ENCODE measurements around the gene IGF1R. TPM values are rescaled to one million over a fixed set of nuclear protein-coding genes. Genes with fewer than 3 reads are reported as not detected.
A peak's percentile ranks its signal among the peaks of the same experiment; 100 is the strongest.

Gene IGF1R
- total RNA-seq, 2 donors from 2014 or later = 10.3 to 12.6 TPM

DNA sequence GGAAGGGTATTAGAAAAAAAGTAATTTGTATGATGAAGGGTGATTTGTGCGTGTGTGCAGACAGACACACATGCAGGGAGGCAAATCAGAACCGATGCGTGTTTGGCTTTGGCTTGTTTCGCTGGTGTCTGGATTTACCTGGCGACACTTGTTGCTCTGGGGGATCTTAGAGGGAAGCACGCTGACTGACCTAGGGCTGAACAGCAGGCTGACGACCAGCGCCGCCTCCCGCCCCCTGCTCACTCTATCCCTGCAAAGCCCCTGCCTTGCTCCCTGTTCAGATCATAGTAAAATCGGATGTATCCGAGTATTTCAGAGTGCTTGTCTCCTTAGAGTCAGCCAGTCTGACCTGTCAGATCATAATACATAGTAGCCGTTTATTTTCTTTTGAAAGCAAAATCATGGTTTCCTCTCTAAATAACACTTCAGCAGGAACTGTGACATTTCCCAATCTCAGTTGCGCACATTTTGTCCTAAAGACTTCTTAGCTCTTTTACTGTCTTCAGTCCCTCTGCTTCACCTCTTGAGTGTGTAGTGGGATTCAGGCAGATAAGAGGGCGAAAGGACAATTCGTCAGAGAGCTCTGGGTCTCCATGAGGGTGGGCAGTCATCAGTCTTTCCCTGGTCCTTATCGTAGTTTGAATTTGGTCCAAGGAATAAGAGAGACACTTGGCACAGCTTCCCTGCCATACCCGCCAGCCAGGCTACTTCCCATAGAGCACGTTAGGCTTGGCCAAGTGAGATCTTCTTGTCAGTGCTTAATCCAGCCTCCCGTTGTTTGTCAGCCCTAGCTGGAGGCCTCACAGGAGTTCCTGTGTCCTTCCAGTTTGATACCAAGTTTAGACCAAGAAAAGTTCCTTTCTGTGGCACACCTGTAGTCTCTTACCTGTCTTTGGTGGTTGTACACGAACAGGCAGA, 261.9 kb downstream of the IGF1R start:
- Mint-ChIP-seq H3K9me3 (no peaks in the 10 kb centered on the region), H3K4me1 (ENCODE audit: low read depth in 2 of 2) (no peaks in the 10 kb centered on the region), H3K4me3 (no peak overlapping the region), H3K27ac (no peak overlapping the region), H3K36me3 (peaks cover 10% of the 10 kb centered on the region), H3K27me3 (no peaks in the 10 kb centered on the region)
- ATAC-seq (no peak), DNase-seq (ENCODE audit: low spot score) (no peak)

DNA sequence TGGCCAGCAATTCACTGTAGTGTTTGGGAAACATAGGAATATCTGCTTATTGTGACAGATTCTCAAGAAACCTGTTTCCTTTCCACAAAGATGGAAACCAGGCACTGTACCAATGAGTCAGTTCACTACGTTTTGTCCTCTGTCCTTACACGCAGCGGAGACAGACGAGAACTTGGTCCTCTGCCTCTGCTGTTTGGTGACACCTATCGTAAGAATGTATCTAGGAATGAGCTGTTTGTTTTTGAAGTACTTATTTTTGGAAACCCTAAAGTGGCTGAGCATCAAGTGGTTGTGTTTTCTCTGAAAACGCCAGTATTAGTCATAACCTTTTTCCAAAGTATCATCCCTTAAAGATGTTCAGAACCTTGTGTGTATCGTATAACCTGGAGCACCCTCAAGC, 266.3 kb downstream of the IGF1R start:
- no peak overlapping the region for H3K27ac Mint-ChIP-seq
- peak in 1 of 2 donors; percentile 45 for ATAC-seq
- H3K36me3 Mint-ChIP-seq = peaks cover 10% of the 10 kb centered on the region
- DNase-seq (ENCODE audit: low spot score) = no peak
- H3K27me3 Mint-ChIP-seq = no peaks in the 10 kb centered on the region
- no peak overlapping the region for H3K4me3 Mint-ChIP-seq
- no peaks in the 10 kb centered on the region for H3K9me3 Mint-ChIP-seq
- H3K4me1 Mint-ChIP-seq (ENCODE audit: low read depth in 2 of 2) = no peaks in the 10 kb centered on the region

DNA sequence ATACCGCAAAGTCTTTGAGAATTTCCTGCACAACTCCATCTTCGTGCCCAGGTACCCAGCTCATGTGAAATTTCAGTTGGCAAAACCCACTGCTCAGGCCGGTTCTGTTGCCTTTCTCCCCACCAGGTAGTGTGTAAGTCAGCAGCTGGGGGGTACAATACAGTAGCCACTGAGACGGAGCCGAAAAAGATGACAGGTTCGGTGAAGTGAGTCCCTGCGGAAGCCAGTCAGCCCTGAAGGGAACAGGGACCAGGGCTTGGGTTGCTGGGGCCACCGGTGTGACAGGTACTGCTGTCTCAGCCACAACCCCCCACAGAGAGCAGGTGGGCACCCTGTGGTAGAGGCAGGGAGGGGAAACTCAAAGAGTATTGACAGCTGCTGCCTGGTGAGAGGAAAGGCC, 268.5 kb downstream of the IGF1R start:
- no peak overlapping the region for H3K4me3 Mint-ChIP-seq
- no peaks in the 10 kb centered on the region for H3K9me3 Mint-ChIP-seq
- H3K4me1 Mint-ChIP-seq (ENCODE audit: low read depth in 2 of 2) = peaks cover 0 to 13% of the 10 kb centered on the region in 2 donors
- no peak for DNase-seq (ENCODE audit: low spot score)
- H3K27me3 Mint-ChIP-seq = no peaks in the 10 kb centered on the region
- H3K27ac Mint-ChIP-seq = no peak overlapping the region
- peaks cover 8% of the 10 kb centered on the region for H3K36me3 Mint-ChIP-seq
- ATAC-seq = no peak

DNA sequence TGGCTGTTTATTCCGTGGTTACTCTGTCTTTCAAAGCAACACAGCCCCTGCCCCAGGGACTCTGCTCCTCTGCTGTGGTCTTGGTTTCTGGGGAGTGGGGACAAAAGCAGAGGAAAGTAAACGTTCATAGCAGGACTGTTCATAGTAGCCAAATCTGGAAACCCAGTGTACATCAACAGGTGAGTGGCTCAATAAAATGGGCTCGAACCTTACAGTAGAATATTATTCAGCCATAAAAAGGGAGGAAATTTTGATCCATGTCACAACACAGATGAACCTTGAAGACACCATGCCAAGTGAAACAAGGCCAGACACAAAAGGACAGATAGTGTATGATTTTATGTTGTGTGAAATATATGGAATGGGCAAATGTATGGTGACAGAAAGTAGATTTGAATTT, 269.1 kb downstream of the IGF1R start:
- peaks cover 0 to 13% of the 10 kb centered on the region in 2 donors for H3K4me1 Mint-ChIP-seq (ENCODE audit: low read depth in 2 of 2)
- no peak for ATAC-seq

DNA sequence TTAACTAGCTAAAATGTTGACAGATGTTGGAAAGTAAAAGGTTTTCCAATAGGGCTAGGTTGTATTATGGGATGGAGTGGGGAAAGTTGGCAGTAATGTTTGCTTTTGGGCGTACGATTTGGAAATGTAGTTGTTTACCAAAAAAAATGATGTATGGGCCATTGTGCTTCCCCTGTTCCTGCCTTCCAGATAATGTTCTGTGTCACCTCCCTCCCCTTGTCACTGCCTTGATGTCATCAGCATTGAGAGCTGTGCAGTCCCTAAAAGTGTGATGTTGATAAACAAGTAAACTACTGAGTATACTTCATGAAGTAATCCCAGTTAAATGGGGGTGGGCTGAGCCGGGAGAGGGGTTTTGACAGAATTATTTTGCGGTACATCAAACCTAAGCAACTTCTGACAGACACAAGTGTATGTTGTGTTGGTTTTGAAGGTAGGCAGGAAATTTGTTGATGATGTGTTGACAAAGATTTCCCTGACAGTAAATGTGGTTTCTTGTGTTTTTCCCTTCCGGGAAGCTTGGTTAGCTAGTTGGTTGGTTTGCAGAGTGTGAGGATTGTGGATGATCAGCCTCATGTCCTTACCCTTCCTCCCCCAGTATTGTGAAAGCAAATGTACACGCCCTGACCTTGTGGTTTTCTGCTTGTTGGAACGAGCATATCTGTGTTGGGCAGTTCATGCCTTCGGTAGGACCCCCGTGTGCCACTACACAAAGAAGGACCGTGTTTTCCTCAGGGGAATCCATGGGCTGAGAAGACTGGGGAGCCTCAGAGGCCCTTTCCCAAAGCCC, 271.9 kb downstream of the IGF1R start:
- ATAC-seq (peak in 1 of 2 donors; percentile 70), DNase-seq (ENCODE audit: low spot score) (no peak)
- H3K4me3 Mint-ChIP-seq = no peak overlapping the region
- no peaks in the 10 kb centered on the region for H3K9me3 Mint-ChIP-seq
- H3K36me3 Mint-ChIP-seq = no peaks in the 10 kb centered on the region
- no peaks in the 10 kb centered on the region for H3K27me3 Mint-ChIP-seq
- H3K27ac Mint-ChIP-seq = peak overlapping the region in 1 of 2 donors; percentile 38
- peaks cover 0 to 13% of the 10 kb centered on the region in 2 donors for H3K4me1 Mint-ChIP-seq (ENCODE audit: low read depth in 2 of 2)

More for the DNA sequence above, 269.1 kb downstream of the IGF1R start:
- no peak overlapping the region for H3K4me3 Mint-ChIP-seq
- H3K27me3 Mint-ChIP-seq = no peaks in the 10 kb centered on the region
- DNase-seq (ENCODE audit: low spot score) = no peak
- H3K27ac Mint-ChIP-seq = no peak overlapping the region
- no peaks in the 10 kb centered on the region for H3K9me3 Mint-ChIP-seq
- peaks cover 4% of the 10 kb centered on the region for H3K36me3 Mint-ChIP-seq

DNA sequence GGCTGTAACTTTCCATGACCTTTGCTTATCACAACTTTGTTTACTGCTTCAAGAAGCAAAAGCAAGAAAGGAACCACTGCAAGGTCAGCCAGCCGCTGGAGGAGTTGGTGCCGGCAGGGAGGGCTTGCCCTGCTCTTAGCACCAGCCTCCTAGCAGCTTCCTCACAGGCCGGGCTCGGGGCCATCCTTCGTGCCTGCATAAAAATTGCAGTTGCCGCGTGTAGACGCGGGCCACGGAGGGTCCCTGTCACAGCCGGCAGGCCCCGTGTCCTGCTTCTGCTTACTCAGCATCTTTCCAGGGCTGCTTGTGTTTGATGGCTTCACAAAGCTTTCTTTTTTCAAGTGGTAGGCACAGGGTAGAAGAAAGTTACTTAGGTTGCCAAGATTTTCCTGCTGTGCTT, 274.8 kb downstream of the IGF1R start:
- Mint-ChIP-seq H3K36me3 (no peaks in the 10 kb centered on the region), H3K27ac (no peak overlapping the region), H3K9me3 (no peaks in the 10 kb centered on the region), H3K4me1 (ENCODE audit: low read depth in 2 of 2) (peaks cover 0 to 13% of the 10 kb centered on the region in 2 donors), H3K27me3 (no peaks in the 10 kb centered on the region), H3K4me3 (no peak overlapping the region)
- DNase-seq (ENCODE audit: low spot score) (no peak), ATAC-seq (no peak)

DNA sequence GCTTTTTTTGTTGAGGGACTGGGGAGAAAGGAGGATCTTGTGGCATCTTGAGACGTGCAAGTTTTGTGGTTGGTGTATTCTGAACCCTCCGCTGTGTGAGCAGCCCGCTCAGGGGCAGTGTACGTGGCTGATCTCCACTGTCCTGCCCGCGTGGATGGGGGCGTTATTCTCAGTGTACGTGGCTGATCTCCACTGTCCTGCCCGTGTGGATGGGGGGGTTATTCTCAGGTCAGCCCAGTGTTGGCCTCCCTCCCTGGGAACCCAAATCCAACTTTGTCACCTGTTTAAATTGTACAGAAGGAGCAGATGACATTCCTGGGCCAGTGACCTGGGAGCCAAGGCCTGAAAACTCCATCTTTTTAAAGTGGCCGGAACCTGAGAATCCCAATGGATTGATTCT, 275.2 kb downstream of the IGF1R start:
- Mint-ChIP-seq H3K4me3 (no peak overlapping the region), H3K27me3 (no peaks in the 10 kb centered on the region), H3K4me1 (ENCODE audit: low read depth in 2 of 2) (peaks cover 0 to 13% of the 10 kb centered on the region in 2 donors), H3K9me3 (no peaks in the 10 kb centered on the region), H3K36me3 (no peaks in the 10 kb centered on the region), H3K27ac (no peak overlapping the region)
- no peak for ATAC-seq
- DNase-seq (ENCODE audit: low spot score) = no peak

DNA sequence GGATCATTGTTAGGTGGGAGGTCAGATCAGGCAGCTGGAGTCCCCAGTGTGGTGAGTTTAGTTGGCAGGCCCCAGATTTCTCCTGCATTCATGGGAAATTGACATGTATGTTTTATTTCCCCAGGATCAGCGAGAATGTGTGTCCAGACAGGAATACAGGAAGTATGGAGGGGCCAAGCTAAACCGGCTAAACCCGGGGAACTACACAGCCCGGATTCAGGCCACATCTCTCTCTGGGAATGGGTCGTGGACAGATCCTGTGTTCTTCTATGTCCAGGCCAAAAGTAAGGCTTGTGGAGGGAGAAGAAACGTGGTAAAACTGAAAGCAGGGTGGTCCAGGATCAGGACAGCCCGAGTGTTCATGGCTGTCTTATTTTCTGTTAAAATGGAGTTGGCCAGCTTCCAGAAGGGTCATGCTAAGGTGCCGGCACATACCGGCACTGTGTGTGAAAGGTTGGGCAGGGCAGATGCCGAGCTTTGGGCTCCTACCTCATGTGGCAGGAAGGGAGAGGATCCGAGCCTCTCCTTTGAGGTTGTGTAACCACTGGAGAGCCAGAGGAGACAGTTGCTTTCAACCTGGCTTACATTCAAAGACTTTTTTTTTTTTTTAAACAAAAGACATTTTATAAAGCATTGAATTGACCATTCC, 276.2 kb downstream of the IGF1R start:
- H3K27me3 Mint-ChIP-seq = no peaks in the 10 kb centered on the region
- no peaks in the 10 kb centered on the region for H3K9me3 Mint-ChIP-seq
- DNase-seq (ENCODE audit: low spot score) = no peak
- no peak for ATAC-seq
- H3K4me1 Mint-ChIP-seq (ENCODE audit: low read depth in 2 of 2) = peaks cover 0 to 13% of the 10 kb centered on the region in 2 donors
- H3K4me3 Mint-ChIP-seq = no peak overlapping the region
- H3K36me3 Mint-ChIP-seq = no peaks in the 10 kb centered on the region
- no peak overlapping the region for H3K27ac Mint-ChIP-seq

DNA sequence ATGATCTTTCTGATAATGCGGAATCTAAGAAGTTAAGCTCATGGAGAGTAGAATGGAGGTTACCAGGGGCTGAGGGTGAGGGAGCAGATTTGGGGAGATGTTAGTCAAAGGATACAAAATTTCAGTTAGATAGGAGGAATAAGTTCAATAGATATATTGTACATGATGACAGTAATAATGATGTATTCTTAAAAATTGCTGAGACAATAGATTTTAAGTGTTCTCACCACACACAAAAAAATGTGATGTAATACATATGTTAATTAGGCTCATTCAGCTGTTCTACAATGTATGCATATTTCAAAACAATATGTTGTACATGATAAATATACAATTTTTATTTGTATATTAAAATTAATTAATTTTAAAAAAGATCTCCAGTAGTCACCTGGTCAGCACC, 277.9 kb downstream of the IGF1R start:
- Mint-ChIP-seq H3K4me1 (ENCODE audit: low read depth in 2 of 2) (no peaks in the 10 kb centered on the region), H3K4me3 (no peak overlapping the region), H3K36me3 (no peaks in the 10 kb centered on the region), H3K9me3 (no peaks in the 10 kb centered on the region), H3K27me3 (no peaks in the 10 kb centered on the region), H3K27ac (no peak overlapping the region)
- no peak for ATAC-seq
- DNase-seq (ENCODE audit: low spot score) = no peak

DNA sequence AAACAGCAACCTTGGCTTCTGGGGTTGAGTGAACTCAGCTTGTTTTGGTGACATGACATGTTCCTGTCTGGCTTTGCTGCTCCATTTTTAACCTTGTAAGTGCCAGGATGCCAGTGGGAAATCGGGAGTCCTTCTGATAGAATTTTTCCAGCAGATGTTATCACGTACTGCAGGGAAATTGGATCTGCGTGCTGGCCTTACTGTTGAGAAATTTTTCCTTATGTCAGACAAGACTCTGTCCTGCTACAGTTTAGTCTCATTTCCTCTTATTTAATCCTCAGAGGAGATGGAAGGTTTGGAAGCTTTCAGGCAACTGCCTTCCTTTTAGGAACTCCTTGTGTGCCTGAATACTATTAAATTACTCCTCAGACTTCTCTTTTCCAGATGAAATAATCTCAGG, 278.7 kb downstream of the IGF1R start:
- Mint-ChIP-seq H3K27me3 (no peaks in the 10 kb centered on the region), H3K4me1 (ENCODE audit: low read depth in 2 of 2) (no peaks in the 10 kb centered on the region), H3K27ac (no peak overlapping the region), H3K9me3 (no peaks in the 10 kb centered on the region), H3K4me3 (no peak overlapping the region), H3K36me3 (no peaks in the 10 kb centered on the region)
- no peak for ATAC-seq
- DNase-seq (ENCODE audit: low spot score) = no peak

DNA sequence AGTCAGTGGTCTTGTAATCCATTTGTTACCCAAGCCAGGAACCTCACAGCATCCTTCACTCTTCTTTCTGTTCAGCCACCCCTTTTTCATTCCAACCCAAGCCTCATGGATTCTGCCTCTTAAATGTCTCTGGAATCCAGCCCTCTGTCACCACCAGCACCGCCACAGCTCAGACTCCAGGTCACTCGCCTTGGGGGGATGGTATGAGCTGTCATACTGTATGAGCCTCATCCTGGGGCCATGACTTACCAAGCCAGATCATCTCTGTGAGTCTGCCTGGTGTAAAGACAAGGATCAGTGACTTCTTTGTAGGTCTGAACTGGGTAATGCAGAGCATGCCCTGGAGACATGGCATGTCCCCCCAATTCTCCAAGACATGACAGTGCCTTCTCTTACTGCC, 279.7 kb downstream of the IGF1R start:
- no peak for ATAC-seq

DNA sequence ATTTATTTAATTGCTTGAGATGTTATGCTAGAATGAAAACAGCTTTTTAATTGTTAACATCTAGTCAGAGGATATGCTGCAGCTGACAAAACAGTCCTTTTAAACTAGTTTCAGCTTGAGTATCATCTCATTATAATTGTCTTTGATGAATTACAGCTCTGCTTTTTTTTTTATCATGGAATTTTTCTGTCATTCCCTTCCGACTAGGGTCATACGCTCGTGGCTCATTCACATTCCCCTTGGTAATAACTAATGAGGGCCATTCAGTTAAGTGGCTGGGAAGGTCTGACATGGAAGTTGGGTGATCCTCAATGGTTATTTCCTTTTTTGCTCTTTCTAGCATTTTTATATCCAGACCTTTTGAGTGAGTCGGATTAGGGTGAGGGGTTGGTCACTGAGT, 282.2 kb downstream of the IGF1R start:
- H3K27me3 Mint-ChIP-seq = no peaks in the 10 kb centered on the region
- no peaks in the 10 kb centered on the region for H3K4me1 Mint-ChIP-seq (ENCODE audit: low read depth in 2 of 2)
- ATAC-seq (no peak), DNase-seq (ENCODE audit: low spot score) (no peak)
- H3K4me3 Mint-ChIP-seq = no peak overlapping the region
- no peaks in the 10 kb centered on the region for H3K36me3 Mint-ChIP-seq
- H3K9me3 Mint-ChIP-seq = no peaks in the 10 kb centered on the region
- H3K27ac Mint-ChIP-seq = peak overlapping the region in 1 of 2 donors; percentile 18

More for the DNA sequence above, 279.7 kb downstream of the IGF1R start:
- Mint-ChIP-seq H3K27me3 (no peaks in the 10 kb centered on the region), H3K4me3 (no peak overlapping the region), H3K9me3 (no peaks in the 10 kb centered on the region), H3K4me1 (ENCODE audit: low read depth in 2 of 2) (no peaks in the 10 kb centered on the region), H3K36me3 (no peaks in the 10 kb centered on the region), H3K27ac (no peak overlapping the region)
- DNase-seq (ENCODE audit: low spot score) = no peak

DNA sequence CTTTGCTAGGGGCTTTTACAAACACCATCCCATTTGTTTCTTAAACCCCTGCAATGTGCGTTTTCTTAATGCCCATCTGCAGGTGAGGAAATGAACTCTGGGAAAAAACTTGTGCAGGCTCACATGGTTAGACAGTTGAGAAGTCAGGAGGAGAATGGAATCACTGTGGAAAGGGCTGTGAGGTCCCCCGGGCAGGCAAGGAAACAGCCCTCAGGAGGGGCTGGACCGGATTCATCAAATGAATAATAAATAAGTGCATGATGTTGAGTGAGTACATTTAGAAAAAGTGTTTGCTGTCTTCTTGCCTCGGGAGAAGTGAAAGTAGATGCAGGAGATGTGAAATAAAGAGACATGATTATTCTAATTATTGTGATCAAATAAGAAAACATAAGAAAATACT, 282.7 kb downstream of the IGF1R start:
- Mint-ChIP-seq H3K27ac (peak overlapping the region in 1 of 2 donors; percentile 18), H3K36me3 (no peaks in the 10 kb centered on the region), H3K4me1 (ENCODE audit: low read depth in 2 of 2) (no peaks in the 10 kb centered on the region), H3K9me3 (no peaks in the 10 kb centered on the region), H3K27me3 (no peaks in the 10 kb centered on the region), H3K4me3 (no peak overlapping the region)
- ATAC-seq (no peak), DNase-seq (ENCODE audit: low spot score) (no peak)

DNA sequence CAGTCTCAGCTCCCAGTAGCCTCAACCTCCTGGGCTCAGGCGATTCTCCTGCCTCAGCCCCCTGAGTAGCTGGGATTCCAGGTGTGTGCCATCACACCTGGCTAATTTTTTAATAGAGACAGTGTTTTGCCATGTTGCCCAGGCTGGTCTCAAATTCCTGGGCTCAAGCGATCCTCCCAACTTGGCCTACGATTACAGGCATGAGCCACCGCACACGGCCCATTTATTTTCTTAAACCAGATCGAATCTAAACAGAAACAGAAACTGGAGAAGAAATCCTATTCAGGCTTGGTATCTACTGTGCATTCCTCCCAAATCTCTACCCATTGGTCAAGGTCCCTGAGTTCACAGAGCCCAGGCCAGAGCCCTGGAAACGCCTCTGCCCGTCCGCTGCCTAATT, 285.1 kb downstream of the IGF1R start:
- no peak overlapping the region for H3K27ac Mint-ChIP-seq
- ATAC-seq = no peak

More for the DNA sequence above, 285.1 kb downstream of the IGF1R start:
- DNase-seq (ENCODE audit: low spot score) = no peak
- H3K9me3 Mint-ChIP-seq = no peaks in the 10 kb centered on the region
- no peaks in the 10 kb centered on the region for H3K27me3 Mint-ChIP-seq
- H3K36me3 Mint-ChIP-seq = no peaks in the 10 kb centered on the region
- peaks cover 8% of the 10 kb centered on the region in 2 donors for H3K4me1 Mint-ChIP-seq (ENCODE audit: low read depth in 2 of 2)
- no peak overlapping the region for H3K4me3 Mint-ChIP-seq
